ENCODE measurements around the gene MYO1D.

DNA sequence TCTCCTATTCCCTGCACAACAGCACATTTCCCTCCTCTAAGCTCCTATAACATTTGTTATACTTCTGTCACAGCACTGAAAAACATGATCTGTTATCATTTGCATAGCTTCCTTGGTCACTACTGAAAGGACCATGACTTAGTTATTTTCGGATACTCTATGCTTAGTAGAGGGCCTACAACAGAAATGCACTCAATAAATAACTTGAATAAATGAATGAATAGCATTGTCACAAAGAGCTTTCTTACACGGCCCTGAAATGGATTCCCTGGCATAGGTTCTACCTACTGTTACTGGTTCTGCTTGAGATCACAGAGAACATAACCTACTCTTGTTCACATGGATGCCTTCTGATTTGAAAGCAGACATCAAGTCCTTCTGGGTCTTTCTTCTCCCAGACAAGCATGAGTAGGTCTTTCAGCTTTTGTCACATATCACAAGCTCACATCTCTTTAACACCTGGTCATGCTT lies 41.6 kb downstream of the MYO1D start:
- no peak for TF ChIP-seq EZH2 (IDR thresholded peaks at IDR 0.05; ENCODE audit: low read depth)
- TF ChIP-seq, protein P1, sequence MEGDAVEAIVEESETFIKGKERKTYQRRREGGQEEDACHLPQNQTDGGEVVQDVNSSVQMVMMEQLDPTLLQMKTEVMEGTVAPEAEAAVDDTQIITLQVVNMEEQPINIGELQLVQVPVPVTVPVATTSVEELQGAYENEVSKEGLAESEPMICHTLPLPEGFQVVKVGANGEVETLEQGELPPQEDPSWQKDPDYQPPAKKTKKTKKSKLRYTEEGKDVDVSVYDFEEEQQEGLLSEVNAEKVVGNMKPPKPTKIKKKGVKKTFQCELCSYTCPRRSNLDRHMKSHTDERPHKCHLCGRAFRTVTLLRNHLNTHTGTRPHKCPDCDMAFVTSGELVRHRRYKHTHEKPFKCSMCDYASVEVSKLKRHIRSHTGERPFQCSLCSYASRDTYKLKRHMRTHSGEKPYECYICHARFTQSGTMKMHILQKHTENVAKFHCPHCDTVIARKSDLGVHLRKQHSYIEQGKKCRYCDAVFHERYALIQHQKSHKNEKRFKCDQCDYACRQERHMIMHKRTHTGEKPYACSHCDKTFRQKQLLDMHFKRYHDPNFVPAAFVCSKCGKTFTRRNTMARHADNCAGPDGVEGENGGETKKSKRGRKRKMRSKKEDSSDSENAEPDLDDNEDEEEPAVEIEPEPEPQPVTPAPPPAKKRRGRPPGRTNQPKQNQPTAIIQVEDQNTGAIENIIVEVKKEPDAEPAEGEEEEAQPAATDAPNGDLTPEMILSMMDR (conservative IDR thresholded peaks at IDR 0.05): no peak
